HepG2 (cell line): ENCODE data around the gene UBE2D4. TPM values are rescaled to one million over a fixed set of nuclear protein-coding genes. Genes with fewer than 3 reads are reported as not detected.

Experiments
- BHLHE40 ChIP-seq: IDR thresholded peaks from 2 replicates; pipeline ENCODE4 v1.6.1; 2011; ENCODE audit warnings: low read length, improper control_type of control experiment
- CC2D1A ChIP-seq: sonication (generic); formaldehyde crosslinking; IDR thresholded peaks from 2 replicates; pipeline ENCODE4 v1.8.1; 2023; ENCODE audit warnings: mild to moderate bottlenecking, missing genetic modification reagents
- DBP ChIP-seq: sonication (generic); formaldehyde crosslinking; IDR thresholded peaks from 2 replicates; pipeline ENCODE4 v1.4.0; 2020; ENCODE audit warnings: missing genetic modification reagents; ENCODE audit errors: not compliant biosample characterization
- GTF2F1 ChIP-seq: fragments of 150-350 bp; IDR thresholded peaks from 2 replicates; pipeline ENCODE4 v1.6.1; 2014; ENCODE audit warnings: low read length
- HMGA1 ChIP-seq: sonication (generic); formaldehyde crosslinking; conservative IDR thresholded peaks from 2 replicates; pipeline ENCODE4 v1.4.0; 2020; ENCODE audit warnings: missing genetic modification reagents
- KDM2A ChIP-seq: sonication (generic); formaldehyde crosslinking; IDR thresholded peaks from 2 replicates; pipeline ENCODE4 v1.4.0; 2020; ENCODE audit warnings: low read depth, missing genetic modification reagents, borderline replicate concordance
- NFIB ChIP-seq: sonication (generic); formaldehyde crosslinking; IDR thresholded peaks from 2 replicates; pipeline ENCODE4 v1.9.0; 2021; ENCODE audit warnings: missing genetic modification reagents, mild to moderate bottlenecking, borderline replicate concordance
- RAD51 ChIP-seq: fragments of 450-650 bp; IDR thresholded peaks from 2 replicates; pipeline ENCODE4 v1.6.1; 2016; ENCODE audit warnings: borderline replicate concordance
- REPIN1 ChIP-seq: sonication (generic); formaldehyde crosslinking; IDR thresholded peaks from 2 replicates; pipeline ENCODE4 v1.8.0; 2022; ENCODE audit warnings: missing genetic modification reagents, low read depth, mild to moderate bottlenecking, borderline replicate concordance
- SRSF4 ChIP-seq: fragments of 200-400 bp; formaldehyde crosslinking; IDR thresholded peaks from one replicate; pipeline ENCODE4 v1.6.1; 2018; ENCODE audit warnings: mild to moderate bottlenecking, low read depth, low read length, moderate library complexity; ENCODE audit not compliant: poor library complexity, severe bottlenecking
- TCF7L2 ChIP-seq: IDR thresholded peaks from 2 replicates; pipeline ENCODE4 v1.6.1; 2011; ENCODE audit warnings: mild to moderate bottlenecking, low read depth, low read length, moderate library complexity
- USF2 ChIP-seq, 2 experiments: sonication (generic) in 1 of 2; formaldehyde crosslinking in 1 of 2; IDR thresholded peaks; 2 replicates each; pipeline versions ENCODE4 v1.5.1 to v1.6.1; 2011 to 2020; ENCODE audit warnings: borderline replicate concordance in 1 of 2, low read depth in 1 of 2, low read length in 1 of 2, mild to moderate bottlenecking in 1 of 2, missing genetic modification reagents in 1 of 2, moderate library complexity in 1 of 2
- ZBTB21 ChIP-seq: sonication (generic); formaldehyde crosslinking; IDR thresholded peaks from 2 replicates; pipeline ENCODE4 v1.4.0; 2020; ENCODE audit warnings: missing genetic modification reagents
- ZFP1 ChIP-seq: IDR thresholded peaks from 2 replicates; pipeline ENCODE4 v1.6.1; 2016
- ZNF143 ChIP-seq: sonication (generic); formaldehyde crosslinking; IDR thresholded peaks from 2 replicates; pipeline ENCODE4 v1.4.0; 2020; ENCODE audit warnings: missing genetic modification reagents
- ZNF263 ChIP-seq: sonication (generic); formaldehyde crosslinking; IDR thresholded peaks from 2 replicates; pipeline ENCODE4 v1.4.0; 2020; ENCODE audit warnings: missing genetic modification reagents
- ZNF501 ChIP-seq: sonication (generic); formaldehyde crosslinking; IDR thresholded peaks from 2 replicates; pipeline ENCODE4 v1.5.1; 2020; ENCODE audit warnings: mild to moderate bottlenecking, moderate library complexity, missing genetic modification reagents
- ZNF549 ChIP-seq: sonication (generic); formaldehyde crosslinking; IDR thresholded peaks from 2 replicates; pipeline ENCODE4 v1.5.0; 2020; ENCODE audit warnings: missing genetic modification reagents
- ZNF766 ChIP-seq: sonication (generic); formaldehyde crosslinking; IDR thresholded peaks from 2 replicates; pipeline ENCODE4 v1.5.0; 2020; ENCODE audit warnings: missing genetic modification reagents, borderline replicate concordance
- ZNF883 ChIP-seq: sonication (generic); formaldehyde crosslinking; IDR thresholded peaks from 2 replicates; pipeline ENCODE4 v1.5.1; 2020; ENCODE audit warnings: mild to moderate bottlenecking, missing genetic modification reagents; ENCODE audit errors: not compliant biosample characterization
- polyA plus RNA-seq, 8 experiments: library from polyadenylated mRNA; depleted of rRNA in 3 of 8; stranded (reverse) in 7 of 8; unstranded in 1 of 8; fragments of >200 nt; fragmentation: Illumina TruSeq in 4 of 8; extraction: Trizol in 4 of 8; gene quantifications; 2 replicates each; pipeline versions ENCODE4 v1.2.1 to v1.2.3, GENCODE V29; 2011 to 2016; ENCODE audit warnings: low read depth in 4 of 8, missing spikeins in 1 of 8, mixed read lengths in 1 of 8; ENCODE audit not compliant: insufficient read depth in 1 of 8
- total RNA-seq, 5 experiments: library from RNA; depleted of rRNA; stranded (reverse); fragments of >200 nt; fragmentation: Illumina TruSeq; extraction: Trizol; gene quantifications; 2 replicates each; pipeline ENCODE4 v1.2.3, GENCODE V29; 2016; ENCODE audit warnings: low read depth in 1 of 5
- TF ChIP-seq, protein P1 (sequence below): sonication (generic); formaldehyde crosslinking; IDR thresholded peaks from 2 replicates; pipeline ENCODE4 v1.4.0; 2020; ENCODE audit warnings: missing genetic modification reagents, borderline replicate concordance
- TF ChIP-seq, protein P2 (sequence below): sonication (generic); formaldehyde crosslinking; IDR thresholded peaks from 2 replicates; pipeline ENCODE4 v1.8.1; 2023; ENCODE audit warnings: mild to moderate bottlenecking, missing genetic modification reagents, borderline replicate concordance

UBE2D4 gene
- total and polyA plus RNA-seq, 2 of the 13 experiments (the other 11 are each of a cell fraction or from before 2014, with no cell fraction given) = 9.9 to 16.0 TPM

GRCh38 chr7:43905209-43905946 is 20.9 kb upstream of the UBE2D4 start (continued):
- TF ChIP-seq ZBTB21 = no peak; the same call in 1 of the 2 replicates
- TF ChIP-seq SRSF4 = no peak
- TF ChIP-seq HMGA1 (CRISPR knock-in tag) = no peak
- peak; percentile 47; the same call in 1 of the 2 replicates for TF ChIP-seq ZNF501
- no peak for TF ChIP-seq ZNF883 (CRISPR knock-in tag)
- TF ChIP-seq USF2 (IDR thresholded peaks at IDR 0.05; ENCODE audit: low read depth, low read length) = no peak
- TF ChIP-seq USF2 (CRISPR knock-in tag; IDR thresholded peaks at IDR 0.05; ENCODE audit: borderline replicate concordance) = 0 out of 2 replicates have a peak, but pooled peaks have one; percentile 37
- TF ChIP-seq REPIN1 (CRISPR knock-in tag) = peak; percentile 90
- no peak for TF ChIP-seq ZNF549 (CRISPR knock-in tag)
- TF ChIP-seq ZFP1 (CRISPR knock-in tag) = peak; percentile 64; the same call in 1 of the 2 replicates
- TF ChIP-seq GTF2F1 = no peak
- TF ChIP-seq TCF7L2 = no peak
- no peak for TF ChIP-seq DBP
- TF ChIP-seq, protein P1, sequence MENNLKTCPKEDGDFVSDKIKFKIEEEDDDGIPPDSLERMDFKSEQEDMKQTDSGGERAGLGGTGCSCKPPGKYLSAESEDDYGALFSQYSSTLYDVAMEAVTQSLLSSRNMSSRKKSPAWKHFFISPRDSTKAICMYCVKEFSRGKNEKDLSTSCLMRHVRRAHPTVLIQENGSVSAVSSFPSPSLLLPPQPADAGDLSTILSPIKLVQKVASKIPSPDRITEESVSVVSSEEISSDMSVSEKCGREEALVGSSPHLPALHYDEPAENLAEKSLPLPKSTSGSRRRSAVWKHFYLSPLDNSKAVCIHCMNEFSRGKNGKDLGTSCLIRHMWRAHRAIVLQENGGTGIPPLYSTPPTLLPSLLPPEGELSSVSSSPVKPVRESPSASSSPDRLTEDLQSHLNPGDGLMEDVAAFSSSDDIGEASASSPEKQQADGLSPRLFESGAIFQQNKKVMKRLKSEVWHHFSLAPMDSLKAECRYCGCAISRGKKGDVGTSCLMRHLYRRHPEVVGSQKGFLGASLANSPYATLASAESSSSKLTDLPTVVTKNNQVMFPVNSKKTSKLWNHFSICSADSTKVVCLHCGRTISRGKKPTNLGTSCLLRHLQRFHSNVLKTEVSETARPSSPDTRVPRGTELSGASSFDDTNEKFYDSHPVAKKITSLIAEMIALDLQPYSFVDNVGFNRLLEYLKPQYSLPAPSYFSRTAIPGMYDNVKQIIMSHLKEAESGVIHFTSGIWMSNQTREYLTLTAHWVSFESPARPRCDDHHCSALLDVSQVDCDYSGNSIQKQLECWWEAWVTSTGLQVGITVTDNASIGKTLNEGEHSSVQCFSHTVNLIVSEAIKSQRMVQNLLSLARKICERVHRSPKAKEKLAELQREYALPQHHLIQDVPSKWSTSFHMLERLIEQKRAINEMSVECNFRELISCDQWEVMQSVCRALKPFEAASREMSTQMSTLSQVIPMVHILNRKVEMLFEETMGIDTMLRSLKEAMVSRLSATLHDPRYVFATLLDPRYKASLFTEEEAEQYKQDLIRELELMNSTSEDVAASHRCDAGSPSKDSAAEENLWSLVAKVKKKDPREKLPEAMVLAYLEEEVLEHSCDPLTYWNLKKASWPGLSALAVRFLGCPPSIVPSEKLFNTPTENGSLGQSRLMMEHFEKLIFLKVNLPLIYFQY (CRISPR knock-in tag) = peak; percentile 82; the same call in 1 of the 2 replicates
- no peak for TF ChIP-seq ZNF766 (CRISPR knock-in tag)
- TF ChIP-seq, protein P2, sequence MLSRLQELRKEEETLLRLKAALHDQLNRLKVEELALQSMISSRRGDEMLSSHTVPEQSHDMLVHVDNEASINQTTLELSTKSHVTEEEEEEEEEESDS (CRISPR knock-in tag) = no peak
- no peak for TF ChIP-seq ZNF263 (CRISPR knock-in tag)
- TF ChIP-seq ZNF143 (CRISPR knock-in tag) = no peak
- TF ChIP-seq KDM2A (CRISPR knock-in tag) = peak; percentile 56; the same call in 1 of the 2 replicates
- TF ChIP-seq CC2D1A (CRISPR knock-in tag) = 0 out of 2 replicates have a peak, but pooled peaks have one; percentile 25
- TF ChIP-seq BHLHE40 = no peak
- no peak for TF ChIP-seq RAD51
- TF ChIP-seq NFIB (CRISPR knock-in tag) = no peak
